ENCODE data around the gene TEDDM1. TPM values are rescaled to one million over a fixed set of nuclear protein-coding genes. Genes with fewer than 3 reads are reported as not detected.
"Not testable (repeated sequence)": the region's sequence is repeated elsewhere in the genome, so short reads cannot be mapped to it uniquely, and the experiment has no call there.

TEDDM1 gene
- total RNA-seq, 3 donors from 2014 or later, result not detected

GRCh38 chr1:182380199-182380598, 20.3 kb downstream of the TEDDM1 start:
- no peaks in the 10 kb centered on the region for H3K27me3 Mint-ChIP-seq (ENCODE audit: low read depth)

DNA sequence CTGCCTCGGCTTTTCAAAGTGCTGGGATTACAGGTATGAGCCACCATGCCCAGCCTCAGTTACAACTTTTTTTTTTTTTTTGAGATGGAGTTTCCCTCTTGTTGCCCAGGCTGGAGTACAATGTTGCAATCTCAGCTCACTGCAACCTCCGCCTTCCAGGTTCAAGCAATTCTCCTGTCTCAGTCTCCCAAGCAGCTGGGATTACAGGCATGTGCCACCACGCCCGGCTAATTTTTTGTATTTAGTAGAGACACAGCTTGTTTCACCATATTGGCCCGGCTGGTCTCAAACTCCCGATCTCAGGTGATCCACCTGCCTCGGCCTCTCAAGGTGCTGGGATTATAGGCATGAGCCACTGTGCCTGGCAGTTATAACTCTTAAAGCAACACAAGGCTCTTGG, 20.7 kb downstream of the TEDDM1 start:
- H3K4me1 Mint-ChIP-seq (ENCODE audit: low read depth); H3K27me3 Mint-ChIP-seq (ENCODE audit: low read depth); H3K9me3 Mint-ChIP-seq; H3K4me3 Mint-ChIP-seq; ATAC-seq; DNase-seq; H3K36me3 Mint-ChIP-seq (ENCODE audit: insufficient read depth): not testable (repeated sequence)

More at GRCh38 chr1:182380199-182380598, 20.3 kb downstream of the TEDDM1 start:
- DNase-seq, result no peak
- no peak overlapping the region for H3K4me3 Mint-ChIP-seq
- peaks cover 4% of the 10 kb centered on the region for H3K36me3 Mint-ChIP-seq (ENCODE audit: insufficient read depth)
- no peaks in the 10 kb centered on the region for H3K9me3 Mint-ChIP-seq
- no peaks in the 10 kb centered on the region for H3K4me1 Mint-ChIP-seq (ENCODE audit: low read depth)
- ATAC-seq, result no peak

DNA sequence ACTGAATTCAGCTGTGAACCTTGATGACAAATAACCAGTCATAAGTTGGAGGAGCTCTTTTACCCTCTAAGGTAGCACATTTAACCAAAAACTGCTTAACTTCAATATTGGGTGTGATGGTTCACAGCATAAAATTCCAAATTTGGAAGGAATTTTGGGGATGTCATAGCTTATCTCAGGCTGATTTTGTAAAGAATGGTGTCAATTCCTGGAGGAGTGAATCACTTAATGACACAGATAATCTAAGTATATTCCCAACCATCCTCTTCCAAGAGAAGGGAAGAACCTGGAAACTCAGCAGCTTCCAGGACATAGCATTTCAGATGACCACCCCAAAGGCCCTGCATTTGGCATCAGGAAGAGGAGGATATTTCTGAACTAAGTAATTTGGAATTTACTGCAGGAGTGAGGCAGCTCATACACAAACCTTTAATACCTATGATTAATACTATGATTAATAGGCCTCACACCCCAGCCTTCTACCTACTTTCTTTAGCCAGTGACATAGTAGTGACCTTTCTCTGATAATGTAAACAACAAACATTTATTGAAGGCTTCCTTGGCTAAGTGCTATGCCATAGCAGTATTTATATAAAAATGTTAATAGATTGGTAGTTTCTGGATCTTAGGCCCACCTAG, 23.4 kb downstream of the TEDDM1 start:
- DNase-seq (no peak), ATAC-seq (no peak)
- H3K4me3 Mint-ChIP-seq, result no peak overlapping the region
- no peaks in the 10 kb centered on the region for H3K36me3 Mint-ChIP-seq (ENCODE audit: insufficient read depth)
- no peaks in the 10 kb centered on the region for H3K9me3 Mint-ChIP-seq
- no peaks in the 10 kb centered on the region for H3K4me1 Mint-ChIP-seq (ENCODE audit: low read depth)
- no peaks in the 10 kb centered on the region for H3K27me3 Mint-ChIP-seq (ENCODE audit: low read depth)

DNA sequence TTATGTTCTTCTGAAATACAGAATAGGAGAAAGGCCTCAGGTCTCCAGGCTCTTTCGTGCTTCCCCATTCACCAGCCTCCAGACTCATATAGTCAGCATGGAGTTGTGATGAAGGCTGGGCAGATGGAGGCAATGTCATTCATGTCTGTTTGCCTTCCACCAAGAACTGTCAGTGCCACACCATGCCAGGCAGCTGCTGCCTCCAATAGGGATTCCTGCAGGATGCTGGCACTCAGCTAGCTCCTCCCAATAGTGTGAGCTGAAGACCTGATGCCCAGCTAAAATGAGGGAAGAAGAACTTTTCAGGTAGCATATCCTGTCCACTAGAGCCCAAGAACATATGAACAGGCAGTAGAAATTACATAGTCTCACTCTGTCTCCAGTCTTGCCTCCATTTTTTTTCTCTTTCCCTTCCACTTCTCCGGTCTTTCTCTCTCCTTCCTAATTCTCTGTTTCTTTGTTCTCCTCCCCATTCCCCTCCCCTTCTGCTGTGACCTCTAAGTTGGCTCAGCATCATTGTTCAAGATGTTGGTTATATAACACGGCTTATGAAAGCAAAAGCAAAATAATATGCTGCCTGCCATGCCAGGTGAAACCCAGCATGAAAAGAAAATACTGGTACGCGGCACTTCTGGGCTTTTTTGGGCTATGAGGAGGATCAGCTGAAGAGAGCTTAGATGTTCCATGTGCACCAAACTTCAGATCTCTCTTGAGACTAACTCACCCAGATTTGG, 26.2 kb downstream of the TEDDM1 start:
- Mint-ChIP-seq H3K4me3 (no peak overlapping the region), H3K4me1 (ENCODE audit: low read depth) (no peaks in the 10 kb centered on the region), H3K36me3 (ENCODE audit: insufficient read depth) (no peaks in the 10 kb centered on the region), H3K27me3 (ENCODE audit: low read depth) (no peaks in the 10 kb centered on the region), H3K9me3 (no peaks in the 10 kb centered on the region)
- no peak for ATAC-seq
- no peak for DNase-seq

- ATAC-seq (no peak), DNase-seq (no peak)
- Mint-ChIP-seq H3K27me3 (ENCODE audit: low read depth) (peaks cover 4% of the 10 kb centered on the region), H3K36me3 (ENCODE audit: insufficient read depth) (no peaks in the 10 kb centered on the region), H3K4me3 (no peak overlapping the region), H3K4me1 (ENCODE audit: low read depth) (no peaks in the 10 kb centered on the region), H3K9me3 (no peaks in the 10 kb centered on the region)
These were observed 29.9 kb downstream of the TEDDM1 start for GRCh38 chr1:182370532-182370931.

- no peaks in the 10 kb centered on the region for H3K9me3 Mint-ChIP-seq
- H3K4me1 Mint-ChIP-seq (ENCODE audit: low read depth), result no peaks in the 10 kb centered on the region
- peaks cover 5% of the 10 kb centered on the region for H3K27me3 Mint-ChIP-seq (ENCODE audit: low read depth)
- no peak for ATAC-seq
- H3K4me3 Mint-ChIP-seq, result no peak overlapping the region
- H3K36me3 Mint-ChIP-seq (ENCODE audit: insufficient read depth), result no peaks in the 10 kb centered on the region
- no peak for DNase-seq
These were observed 31.6 kb downstream of the TEDDM1 start for GRCh38 chr1:182368903-182369302.

DNA sequence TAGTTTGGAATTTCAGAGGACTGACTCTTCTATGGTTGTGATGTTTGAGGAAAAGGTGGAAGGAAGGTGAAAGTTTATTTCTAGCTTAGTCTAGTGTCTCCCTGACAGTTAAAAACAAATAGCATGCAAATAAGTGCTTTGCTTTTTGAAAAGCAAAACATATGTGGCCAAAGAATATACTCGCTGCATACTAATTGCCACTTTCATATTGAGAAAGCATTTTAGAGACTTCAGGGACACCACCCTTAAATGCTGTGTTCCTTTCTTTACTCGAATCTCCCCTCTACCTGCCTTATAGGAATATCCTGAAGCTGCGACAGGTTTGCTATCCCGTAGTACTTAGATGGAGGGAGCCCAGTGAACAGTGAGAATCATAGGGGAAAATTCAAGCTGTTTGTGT, 32.1 kb downstream of the TEDDM1 start:
- no peak overlapping the region for H3K4me3 Mint-ChIP-seq
- ATAC-seq (no peak), DNase-seq (no peak)
- H3K36me3 Mint-ChIP-seq (ENCODE audit: insufficient read depth), result no peaks in the 10 kb centered on the region
- H3K4me1 Mint-ChIP-seq (ENCODE audit: low read depth), result no peaks in the 10 kb centered on the region
- no peaks in the 10 kb centered on the region for H3K9me3 Mint-ChIP-seq
- peaks cover 5% of the 10 kb centered on the region for H3K27me3 Mint-ChIP-seq (ENCODE audit: low read depth)

DNA sequence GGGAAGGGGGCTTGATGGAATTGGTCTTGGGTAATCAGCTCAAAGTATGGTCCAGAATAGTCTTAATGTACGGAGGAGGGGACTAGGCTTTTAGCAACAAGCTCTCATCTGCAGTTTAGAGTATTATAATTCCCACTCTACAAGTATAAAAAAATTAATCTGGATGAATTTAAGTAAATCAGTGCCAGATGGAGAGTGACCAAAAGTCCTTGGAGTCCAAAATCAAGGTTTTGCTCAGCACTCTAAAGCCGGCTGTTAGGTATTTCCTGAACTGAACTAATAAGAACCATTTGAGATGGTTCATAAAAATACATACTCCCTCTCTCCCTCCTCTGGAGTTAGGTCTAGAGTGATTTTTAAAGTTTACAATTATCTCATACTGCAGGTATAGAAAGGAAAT, 32.5 kb downstream of the TEDDM1 start:
- H3K27me3 Mint-ChIP-seq (ENCODE audit: low read depth), result peaks cover 5% of the 10 kb centered on the region
- H3K4me3 Mint-ChIP-seq, result no peak overlapping the region
- DNase-seq (no peak), ATAC-seq (no peak)
- H3K9me3 Mint-ChIP-seq, result no peaks in the 10 kb centered on the region
- H3K36me3 Mint-ChIP-seq (ENCODE audit: insufficient read depth), result no peaks in the 10 kb centered on the region
- no peaks in the 10 kb centered on the region for H3K4me1 Mint-ChIP-seq (ENCODE audit: low read depth)

DNA sequence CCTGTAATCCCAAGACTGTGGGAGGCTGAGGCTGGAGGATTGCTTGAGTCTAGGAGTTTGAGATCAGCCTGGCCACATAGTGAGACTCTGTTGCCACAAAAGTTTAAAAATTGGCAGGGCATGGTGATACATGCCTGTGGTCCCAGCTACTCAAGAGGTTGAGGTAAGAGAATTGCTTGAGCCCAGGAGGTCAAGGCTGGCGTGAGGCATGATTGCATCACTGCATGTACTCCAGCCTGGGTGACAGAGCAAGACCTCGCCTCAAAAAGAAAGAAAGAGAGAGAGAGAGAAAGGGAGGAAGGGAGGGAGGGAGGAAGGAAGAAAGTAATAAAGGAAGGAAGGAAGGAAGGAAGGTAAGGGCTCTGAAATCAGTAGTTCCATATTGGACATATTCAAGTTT, 33.9 kb downstream of the TEDDM1 start:
- peaks cover 5% of the 10 kb centered on the region for H3K27me3 Mint-ChIP-seq (ENCODE audit: low read depth)
- no peaks in the 10 kb centered on the region for H3K9me3 Mint-ChIP-seq
- no peaks in the 10 kb centered on the region for H3K36me3 Mint-ChIP-seq (ENCODE audit: insufficient read depth)
- no peak overlapping the region for H3K4me3 Mint-ChIP-seq
- H3K4me1 Mint-ChIP-seq (ENCODE audit: low read depth), result no peaks in the 10 kb centered on the region
- no peak for ATAC-seq
- DNase-seq, result no peak

DNA sequence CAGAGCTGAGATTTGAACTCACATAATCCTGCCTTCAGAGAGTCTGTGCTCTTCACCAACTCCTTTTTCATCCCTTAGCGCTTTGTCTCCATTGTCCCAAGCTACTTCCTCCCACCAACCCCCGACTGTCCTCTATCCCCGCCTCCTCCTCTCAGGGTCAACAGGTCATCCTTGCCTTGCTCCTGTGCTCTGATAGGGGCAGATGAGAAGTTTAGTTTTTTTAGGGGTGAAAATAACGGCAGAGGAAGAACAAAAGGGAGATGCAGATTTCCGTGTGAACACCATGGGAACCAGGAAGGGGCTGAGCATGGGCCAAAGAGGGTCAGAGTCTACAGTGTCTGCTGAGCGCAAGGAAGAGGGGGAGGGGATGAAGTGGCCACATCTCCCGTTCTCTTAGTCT, 40.8 kb downstream of the TEDDM1 start:
- DNase-seq (no peak), ATAC-seq (no peak)
- H3K36me3 Mint-ChIP-seq (ENCODE audit: insufficient read depth), result no peaks in the 10 kb centered on the region
- H3K4me1 Mint-ChIP-seq (ENCODE audit: low read depth), result no peaks in the 10 kb centered on the region
- H3K9me3 Mint-ChIP-seq, result no peaks in the 10 kb centered on the region
- no peaks in the 10 kb centered on the region for H3K27me3 Mint-ChIP-seq (ENCODE audit: low read depth)
- no peak overlapping the region for H3K4me3 Mint-ChIP-seq

DNA sequence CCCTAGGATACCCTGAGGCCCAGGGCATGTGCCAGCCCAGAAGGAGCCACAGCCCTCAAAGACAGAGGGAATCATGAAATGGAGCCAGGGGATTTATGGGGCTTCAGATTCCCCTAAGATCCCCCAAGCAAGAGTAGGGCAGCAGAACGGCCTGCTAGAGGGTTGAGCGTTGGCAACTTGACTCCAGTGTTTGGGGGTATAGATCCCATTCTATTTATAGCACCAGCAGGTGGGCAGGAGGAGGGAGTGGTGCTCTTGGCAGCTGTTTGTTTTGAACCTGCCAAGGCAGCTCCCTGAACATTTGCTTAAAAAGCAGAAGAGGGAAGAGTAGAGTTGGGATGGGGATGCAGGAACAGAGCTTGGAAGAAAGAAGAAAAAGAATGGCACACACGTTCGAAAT, 42.6 kb downstream of the TEDDM1 start:
- Mint-ChIP-seq H3K36me3 (ENCODE audit: insufficient read depth) (no peaks in the 10 kb centered on the region), H3K4me3 (no peak overlapping the region), H3K4me1 (ENCODE audit: low read depth) (no peaks in the 10 kb centered on the region), H3K9me3 (no peaks in the 10 kb centered on the region), H3K27me3 (ENCODE audit: low read depth) (no peaks in the 10 kb centered on the region)
- ATAC-seq (no peak), DNase-seq (no peak)

DNA sequence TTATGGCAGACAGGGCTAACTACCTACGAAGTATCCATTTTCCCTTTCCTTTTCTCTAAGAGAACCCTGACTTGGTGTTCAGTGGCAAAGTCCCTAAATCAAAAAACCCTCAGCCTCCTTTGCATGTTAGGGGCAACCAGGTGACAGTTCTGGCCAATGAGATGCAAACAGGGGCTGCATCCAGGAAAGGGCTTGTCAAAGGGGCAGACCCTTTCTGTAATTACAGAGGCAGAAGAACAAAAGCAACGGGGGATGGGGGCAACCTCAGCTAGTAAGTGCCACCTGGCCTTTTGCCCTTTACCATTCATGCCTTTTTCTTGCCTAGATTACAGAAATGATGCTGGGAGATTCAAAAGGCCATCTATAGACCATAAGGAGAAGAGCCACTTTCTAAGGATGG, 43.3 kb downstream of the TEDDM1 start:
- ATAC-seq, result no peak
- Mint-ChIP-seq H3K27me3 (ENCODE audit: low read depth) (no peaks in the 10 kb centered on the region), H3K4me1 (ENCODE audit: low read depth) (no peaks in the 10 kb centered on the region), H3K36me3 (ENCODE audit: insufficient read depth) (no peaks in the 10 kb centered on the region), H3K4me3 (no peak overlapping the region), H3K9me3 (no peaks in the 10 kb centered on the region)
- no peak for DNase-seq

DNA sequence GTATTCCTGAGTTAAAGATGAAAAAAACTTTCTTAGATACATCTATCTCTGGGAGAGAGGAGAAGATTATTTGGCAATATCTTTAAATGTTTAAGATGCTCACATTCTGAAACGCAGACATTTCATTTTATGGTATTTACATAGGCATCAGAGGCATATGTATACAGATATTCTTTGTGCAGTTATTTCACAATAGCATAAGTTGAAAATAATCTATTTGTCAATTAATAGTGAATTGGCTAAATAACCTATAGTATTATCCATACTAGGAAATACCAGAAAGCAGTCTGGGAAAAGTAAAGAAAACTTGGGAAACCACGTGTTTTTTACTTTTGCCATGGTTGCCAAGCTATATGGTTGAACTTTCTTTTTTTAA, 44.8 kb downstream of the TEDDM1 start:
- no peaks in the 10 kb centered on the region for H3K9me3 Mint-ChIP-seq
- no peak overlapping the region for H3K4me3 Mint-ChIP-seq
- H3K4me1 Mint-ChIP-seq (ENCODE audit: low read depth), result no peaks in the 10 kb centered on the region
- ATAC-seq (no peak), DNase-seq (no peak)
- no peaks in the 10 kb centered on the region for H3K27me3 Mint-ChIP-seq (ENCODE audit: low read depth)
- no peaks in the 10 kb centered on the region for H3K36me3 Mint-ChIP-seq (ENCODE audit: insufficient read depth)

GRCh38 chr1:182351790-182352364, 48.6 kb downstream of the TEDDM1 start:
- Mint-ChIP-seq H3K9me3 (no peaks in the 10 kb centered on the region), H3K27me3 (ENCODE audit: low read depth) (no peaks in the 10 kb centered on the region), H3K4me3 (no peak overlapping the region), H3K4me1 (ENCODE audit: low read depth) (no peaks in the 10 kb centered on the region), H3K36me3 (ENCODE audit: insufficient read depth) (no peaks in the 10 kb centered on the region)
- ATAC-seq, result no peak
- DNase-seq, result no peak

- H3K27me3 Mint-ChIP-seq (ENCODE audit: low read depth), result no peaks in the 10 kb centered on the region
- H3K4me3 Mint-ChIP-seq, result no peak overlapping the region
- no peaks in the 10 kb centered on the region for H3K4me1 Mint-ChIP-seq (ENCODE audit: low read depth)
- no peak for DNase-seq
- no peak for ATAC-seq
- H3K9me3 Mint-ChIP-seq, result no peaks in the 10 kb centered on the region
- no peaks in the 10 kb centered on the region for H3K36me3 Mint-ChIP-seq (ENCODE audit: insufficient read depth)
These were observed 49.6 kb downstream of the TEDDM1 start for GRCh38 chr1:182350839-182351238.
